GM21825 (cell line): ENCODE measurements around the gene BCAR3.
"Not testable (repeated sequence)": the region's sequence is repeated elsewhere in the genome, so short reads cannot be mapped to it uniquely, and the experiment has no call there.

Experiments
- ATAC-seq: cut with Tn5 transposase; IDR thresholded peaks from one replicate; pipeline ENCODE4 v1.9.1; 2021; ENCODE audit warnings: mild to moderate bottlenecking, moderate library complexity; ENCODE audit not compliant: unreplicated experiment

BCAR3 gene

DNA sequence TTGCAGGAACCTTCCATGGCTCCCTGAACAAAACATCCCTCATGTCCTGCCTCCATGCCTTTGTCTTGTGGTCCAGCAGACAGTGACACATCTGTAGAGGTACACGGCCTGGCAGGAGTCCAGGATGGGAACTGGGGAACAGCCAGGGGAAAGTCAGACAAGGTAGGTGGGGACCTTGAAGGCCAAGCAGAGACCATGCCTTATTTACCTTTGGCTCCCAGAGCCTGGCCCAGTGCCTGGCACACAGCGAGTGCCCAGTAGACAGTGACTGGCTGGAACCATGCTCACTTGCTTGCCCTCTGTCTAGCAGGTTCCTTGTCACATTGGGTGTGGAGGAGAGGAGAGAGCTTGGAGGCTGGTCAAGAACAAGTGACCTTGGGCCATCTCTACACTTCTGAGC lies 81.0 kb downstream of the BCAR3 start:
- no peak for ATAC-seq

DNA sequence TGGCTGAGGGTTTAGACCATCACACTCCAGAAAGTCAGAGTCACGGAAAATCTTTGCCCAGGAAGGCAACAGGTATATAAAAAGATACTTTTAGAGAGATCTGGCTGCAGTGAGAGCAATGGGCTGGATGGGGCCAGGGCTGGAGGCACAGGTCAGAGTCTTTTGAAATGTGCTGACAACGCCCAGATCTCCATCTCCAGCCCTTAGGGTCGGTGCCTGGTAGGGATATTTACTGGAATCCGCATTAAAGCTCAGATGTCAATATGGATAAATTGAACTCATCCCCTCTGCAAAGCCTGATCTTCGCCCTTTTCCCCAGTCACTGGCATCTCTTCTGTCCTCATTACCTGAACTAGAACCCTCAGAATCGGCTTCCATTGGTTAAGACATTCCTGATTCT lies 82.2 kb downstream of the BCAR3 start:
- ATAC-seq = no peak

DNA sequence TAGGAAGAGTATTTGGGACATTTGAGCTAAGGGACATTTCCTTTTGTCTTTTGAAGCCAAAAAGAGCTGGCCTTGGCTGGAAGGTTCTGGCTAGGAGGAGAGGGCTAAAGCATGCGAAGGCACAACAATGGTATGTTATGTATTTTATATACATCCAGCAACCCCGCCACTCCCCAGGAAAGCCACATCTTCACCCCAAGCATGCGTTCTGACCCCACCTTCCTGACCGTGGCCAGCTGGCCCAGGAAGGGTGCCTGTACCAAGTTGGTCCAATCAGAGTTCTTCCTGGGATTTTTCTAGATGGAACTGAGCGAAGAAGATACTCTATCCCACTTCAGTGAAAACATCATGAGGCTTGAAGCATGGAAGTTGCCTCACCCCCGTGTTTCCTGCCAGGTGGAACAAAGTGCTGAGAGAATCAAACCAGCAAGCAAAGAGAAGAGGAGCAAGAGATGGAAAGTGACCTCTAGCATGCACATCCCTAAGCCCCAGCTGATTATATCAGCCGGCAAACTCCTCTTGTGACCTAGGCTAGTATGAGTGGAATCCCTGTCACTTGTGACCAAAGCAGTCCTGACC lies 82.7 kb downstream of the BCAR3 start:
- no peak for ATAC-seq

DNA sequence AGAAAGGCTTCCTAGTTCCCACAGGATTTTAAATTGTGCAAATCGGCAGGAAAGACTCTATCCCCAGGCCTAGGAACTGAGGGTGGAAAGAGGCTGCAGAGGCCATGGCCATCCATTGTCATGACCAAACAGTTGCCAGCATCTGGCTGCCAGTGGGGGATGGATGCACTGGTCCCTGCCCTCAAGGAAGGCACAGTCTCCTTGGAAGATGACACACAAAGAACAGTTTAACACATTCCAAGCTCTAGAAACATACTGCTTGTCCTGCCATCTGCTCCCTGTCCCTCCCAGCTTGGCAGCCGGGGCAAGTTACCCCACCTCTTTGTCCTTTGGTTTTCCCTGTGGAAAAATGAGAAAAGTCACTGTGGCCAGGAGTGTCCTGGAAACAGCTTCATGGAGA lies 83.2 kb downstream of the BCAR3 start:
- ATAC-seq = no peak

DNA sequence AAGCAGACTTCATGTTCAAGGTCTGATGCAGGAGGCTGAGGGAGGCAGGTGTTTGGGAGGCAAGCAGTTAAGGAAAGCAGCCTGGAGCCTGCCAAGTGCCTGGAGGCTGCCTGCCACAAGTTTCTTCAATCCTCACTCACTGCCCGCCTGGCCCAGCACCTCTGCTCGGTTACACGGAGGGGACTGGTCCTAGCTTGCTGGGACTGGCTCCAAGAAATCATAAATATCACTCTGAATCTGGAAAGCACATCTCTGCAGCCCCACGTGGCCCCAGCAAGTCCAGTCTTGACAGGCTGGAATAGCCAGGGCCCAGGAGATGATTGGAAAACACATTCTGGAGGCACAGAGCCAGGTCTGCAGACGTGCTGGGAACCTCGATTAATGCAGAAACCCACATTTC lies 83.9 kb downstream of the BCAR3 start:
- no peak for ATAC-seq

DNA sequence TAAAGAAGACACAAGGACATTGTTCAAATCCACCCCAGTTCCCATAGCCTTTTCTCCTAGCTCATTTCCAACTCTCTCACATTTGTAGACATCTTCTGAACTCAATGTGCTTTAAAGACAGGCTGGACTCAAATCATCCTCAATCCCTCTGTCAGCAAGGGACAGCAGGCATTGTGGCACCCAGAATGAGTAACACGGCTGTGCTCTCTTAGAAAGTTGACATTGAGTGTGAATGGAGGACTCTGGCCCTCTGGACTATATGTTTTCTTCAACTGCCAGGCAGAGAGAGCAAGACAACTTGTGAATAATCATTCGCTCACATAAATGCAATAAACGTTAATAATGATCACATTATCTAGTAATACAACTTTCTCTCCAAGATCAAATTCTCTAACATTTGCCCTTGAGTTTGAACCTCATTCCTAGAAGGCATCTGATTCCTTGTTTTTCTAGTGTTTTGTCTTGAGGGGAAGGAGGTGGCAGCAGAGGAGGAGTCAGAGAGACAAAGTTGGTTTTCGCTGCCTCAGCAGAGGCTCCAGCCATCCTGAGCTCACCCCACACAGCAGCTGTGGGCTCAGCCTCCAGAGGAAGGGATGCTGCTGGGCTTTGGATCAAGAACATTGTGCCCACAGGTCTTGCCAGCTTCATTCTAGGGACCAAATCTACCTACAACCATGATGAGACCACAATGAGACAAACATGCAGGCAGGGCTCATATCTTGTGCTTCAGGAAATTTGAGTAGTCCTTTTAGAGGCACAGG lies 85.1 kb downstream of the BCAR3 start:
- no peak for ATAC-seq

DNA sequence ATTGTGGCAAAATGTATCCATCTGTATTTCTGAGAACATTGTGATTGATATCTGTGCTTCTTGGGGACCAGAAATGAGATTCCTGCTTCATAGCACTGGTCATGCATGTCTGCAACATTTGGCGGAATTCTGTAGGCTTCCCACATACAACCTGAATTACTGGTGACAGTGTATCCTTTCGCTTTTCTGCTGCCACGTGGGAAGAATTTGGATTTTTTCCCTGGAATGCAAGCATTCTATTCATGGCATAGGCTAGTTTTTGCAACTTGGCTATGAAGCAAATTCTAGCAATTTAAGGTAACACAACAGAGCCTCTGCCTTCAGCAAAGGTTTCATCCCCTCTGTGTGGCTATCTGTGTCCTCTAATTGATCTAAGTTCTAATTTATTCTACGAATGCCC lies 85.9 kb downstream of the BCAR3 start:
- no peak for ATAC-seq

DNA sequence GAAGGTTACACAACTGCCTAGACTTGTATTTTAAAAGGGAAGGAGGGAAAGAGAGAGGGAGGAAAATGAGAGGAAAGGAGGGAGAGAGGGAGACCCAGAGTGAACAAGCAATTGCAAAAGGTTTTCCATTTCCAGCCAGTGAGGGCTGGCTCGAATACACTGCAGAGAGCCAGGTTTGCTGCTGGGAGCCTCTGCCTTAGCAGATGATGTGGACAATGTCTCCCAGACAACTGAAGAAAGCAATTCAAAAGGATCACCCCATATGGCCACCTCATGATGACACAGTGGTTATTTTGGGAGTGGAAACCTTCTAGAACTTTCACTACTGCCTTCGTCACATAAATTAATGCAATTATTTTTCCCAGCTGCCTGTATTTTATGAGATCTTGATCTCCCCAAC lies 86.4 kb downstream of the BCAR3 start:
- ATAC-seq = no peak

DNA sequence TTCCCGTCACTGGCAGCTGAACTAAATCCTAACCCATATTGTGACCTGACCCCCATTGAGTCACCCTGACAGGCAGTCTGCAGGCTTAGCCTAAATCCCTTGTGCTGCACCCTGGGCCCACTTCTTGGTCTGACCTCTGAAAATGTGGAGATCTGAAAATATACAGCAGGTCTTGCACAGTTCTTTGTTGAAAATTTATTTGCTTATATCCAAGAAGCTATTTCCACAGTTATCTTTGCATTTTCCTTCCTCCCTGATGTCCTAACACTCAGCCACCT lies 87.1 kb downstream of the BCAR3 start:
- no peak for ATAC-seq

DNA sequence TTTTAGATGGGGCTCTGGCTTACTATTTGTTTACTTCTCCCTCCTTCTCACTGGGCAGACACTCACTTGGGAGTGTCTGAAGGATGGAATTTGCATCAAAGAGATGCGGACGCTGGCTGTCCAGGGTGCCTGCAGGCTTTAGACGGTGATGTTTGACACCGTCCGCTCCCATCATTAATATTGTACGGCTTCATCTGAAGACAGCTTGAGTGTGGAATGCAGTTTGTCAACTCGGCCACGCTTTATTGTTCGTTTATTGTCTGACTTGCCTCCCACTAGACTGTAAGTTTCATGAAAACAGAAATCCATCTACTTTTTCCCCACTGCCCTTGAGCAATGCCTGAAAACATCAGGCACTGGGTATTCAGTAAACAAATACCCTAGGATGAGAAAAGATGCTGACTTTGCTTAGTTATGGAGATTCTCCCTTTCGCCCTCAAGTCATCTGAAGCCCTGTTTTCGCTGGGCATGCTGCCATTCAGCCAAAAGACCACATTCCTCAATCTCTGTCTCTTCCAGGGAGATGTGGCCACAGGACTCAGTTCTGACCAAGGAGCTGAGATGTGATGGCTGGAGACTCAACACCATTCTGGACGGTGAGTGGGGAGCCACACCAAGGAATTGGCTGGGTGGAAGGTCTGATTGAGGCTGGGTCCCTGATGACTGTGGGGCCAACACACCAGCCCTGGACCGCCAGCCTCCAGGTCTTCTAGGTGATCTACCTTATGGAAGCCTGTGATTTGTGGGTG lies 87.6 kb downstream of the BCAR3 start:
- no peak for ATAC-seq

DNA sequence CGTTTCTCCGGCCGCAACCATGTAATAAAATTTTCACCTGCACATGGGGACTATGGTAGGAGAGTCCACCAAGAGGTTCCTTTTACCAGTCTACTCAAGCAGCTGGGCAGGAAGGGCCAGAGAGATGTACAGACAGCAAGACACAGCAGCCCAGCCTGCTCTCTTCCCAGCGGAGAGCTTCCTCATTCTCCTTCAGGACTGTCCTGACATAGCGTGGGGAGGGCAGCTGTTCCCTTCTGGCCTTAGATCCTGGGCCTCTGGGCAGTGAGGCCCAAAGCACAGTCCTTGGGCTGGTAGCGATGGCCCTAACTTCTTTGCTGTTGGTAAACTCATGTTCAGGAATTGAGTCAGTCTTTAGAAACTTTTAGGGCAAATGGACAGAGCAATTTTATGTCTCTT lies 89.1 kb downstream of the BCAR3 start:
- ATAC-seq = no peak

DNA sequence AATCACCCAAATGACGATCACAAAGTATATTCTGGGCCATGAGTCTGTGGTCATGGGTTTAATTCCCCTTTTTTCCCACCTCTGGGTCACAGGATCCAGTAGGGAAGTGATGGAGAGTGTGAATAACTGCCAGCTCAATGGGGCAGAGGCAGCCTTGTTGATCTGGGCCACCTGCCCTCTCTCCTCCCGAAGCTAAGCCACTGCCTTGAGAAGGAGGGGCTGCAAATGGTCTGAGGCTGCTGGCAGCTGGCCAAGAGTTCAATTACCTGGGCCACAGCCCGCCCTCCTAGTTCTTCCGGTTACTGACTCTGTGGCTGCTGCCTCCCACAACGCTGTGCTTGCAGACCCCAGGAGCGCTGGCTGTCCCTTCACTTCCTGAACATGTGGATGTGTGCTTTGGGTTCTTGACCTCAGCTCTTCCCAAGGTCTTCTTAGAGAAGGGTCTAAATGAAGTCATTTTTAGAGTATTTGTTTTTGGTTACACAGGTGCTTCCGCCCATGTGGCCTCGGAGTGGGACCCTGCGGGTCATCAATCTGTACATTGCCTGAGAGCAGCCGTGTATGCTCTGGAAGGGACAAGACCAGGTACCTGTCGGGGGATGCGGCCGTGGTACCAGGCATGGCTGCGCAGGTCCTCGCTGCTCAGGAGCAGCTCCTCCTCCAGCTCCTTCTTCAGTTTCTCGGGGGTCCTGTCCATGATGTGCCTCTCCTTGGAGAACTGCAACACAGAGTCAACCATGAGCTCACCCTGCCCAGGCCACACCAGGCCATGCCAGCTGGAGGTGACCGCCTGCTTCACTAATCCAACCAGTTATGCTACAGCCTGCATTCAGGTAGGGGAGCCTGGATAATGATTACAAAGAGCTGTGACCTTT lies 89.7 kb downstream of the BCAR3 start:
- peak; percentile 89 for ATAC-seq

DNA sequence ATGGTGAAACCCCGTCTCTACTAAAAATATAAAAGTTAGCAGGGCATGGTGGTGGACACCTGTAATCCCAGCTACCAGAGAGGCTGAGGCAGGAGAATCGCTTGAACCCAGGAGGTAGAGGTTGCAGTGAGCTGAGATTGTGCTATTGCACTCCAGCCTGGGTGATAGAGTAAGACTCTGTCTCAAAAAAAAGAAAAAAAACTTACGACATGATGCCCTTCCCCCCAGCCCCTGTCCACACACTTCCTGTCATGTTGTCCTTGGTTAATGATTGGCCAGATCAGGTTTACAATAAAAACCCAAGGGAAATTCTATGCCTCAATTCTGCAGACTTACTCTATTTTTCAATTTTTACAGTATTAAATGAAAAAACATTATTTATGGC lies 90.4 kb downstream of the BCAR3 start:
- not testable (repeated sequence) for ATAC-seq

DNA sequence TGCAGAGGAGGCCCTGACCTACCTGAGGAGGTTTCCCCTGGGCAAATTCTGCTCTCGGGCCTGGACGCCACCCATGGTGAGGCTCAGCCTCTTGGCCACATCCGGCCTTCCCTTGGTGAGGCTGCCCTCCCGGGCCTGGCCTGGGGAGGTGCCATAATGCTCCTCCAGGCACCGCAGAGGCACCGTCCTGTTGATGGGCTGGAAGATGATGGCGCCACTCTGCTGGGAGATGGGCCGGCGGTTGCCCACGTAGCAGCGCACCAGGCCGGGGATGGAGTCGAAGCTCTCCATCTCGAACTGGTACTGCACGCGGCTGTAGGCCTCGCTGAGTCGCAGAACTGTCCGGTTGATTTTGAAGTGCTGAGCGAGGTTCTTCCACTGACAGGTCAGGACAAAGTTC lies 92.7 kb downstream of the BCAR3 start:
- no peak for ATAC-seq

DNA sequence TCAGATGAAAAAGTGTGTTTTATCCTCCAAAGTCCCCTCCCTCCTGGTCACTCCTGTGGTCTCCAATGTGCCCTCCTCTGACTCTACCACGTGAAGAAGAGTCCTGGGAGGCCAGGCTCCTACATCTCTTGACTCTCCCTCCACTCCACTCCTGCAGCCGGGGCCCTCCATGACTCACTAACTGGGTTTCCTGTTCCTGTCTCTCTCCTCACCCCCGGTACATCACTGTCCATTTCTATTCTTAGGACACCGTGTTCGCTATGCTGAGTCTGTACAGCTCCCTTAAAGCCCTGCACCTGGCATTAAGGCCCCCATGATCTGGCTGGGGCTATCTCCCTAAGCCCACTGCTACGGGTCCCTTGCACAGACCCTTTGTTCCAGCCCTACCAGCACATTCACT lies 93.4 kb downstream of the BCAR3 start:
- ATAC-seq = no peak

DNA sequence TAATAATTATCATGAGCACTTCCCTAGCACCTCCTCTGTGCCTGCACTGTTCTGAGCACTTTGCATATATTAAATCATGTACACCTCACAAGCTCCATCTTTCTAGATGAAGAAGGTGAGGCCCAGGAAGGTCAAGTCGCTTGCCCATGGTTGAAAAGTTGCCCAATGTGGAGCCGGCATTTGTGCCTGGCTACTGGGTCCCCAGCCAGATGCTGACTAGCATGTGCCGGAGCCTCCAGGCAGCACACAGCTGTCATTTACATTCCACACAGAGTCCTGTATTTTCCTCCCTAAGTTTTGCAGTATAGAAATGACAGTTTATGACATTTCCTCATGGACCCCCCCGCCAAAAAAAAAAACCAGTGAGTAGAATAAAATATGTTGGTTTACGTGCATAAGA lies 94.3 kb downstream of the BCAR3 start:
- ATAC-seq = no peak

DNA sequence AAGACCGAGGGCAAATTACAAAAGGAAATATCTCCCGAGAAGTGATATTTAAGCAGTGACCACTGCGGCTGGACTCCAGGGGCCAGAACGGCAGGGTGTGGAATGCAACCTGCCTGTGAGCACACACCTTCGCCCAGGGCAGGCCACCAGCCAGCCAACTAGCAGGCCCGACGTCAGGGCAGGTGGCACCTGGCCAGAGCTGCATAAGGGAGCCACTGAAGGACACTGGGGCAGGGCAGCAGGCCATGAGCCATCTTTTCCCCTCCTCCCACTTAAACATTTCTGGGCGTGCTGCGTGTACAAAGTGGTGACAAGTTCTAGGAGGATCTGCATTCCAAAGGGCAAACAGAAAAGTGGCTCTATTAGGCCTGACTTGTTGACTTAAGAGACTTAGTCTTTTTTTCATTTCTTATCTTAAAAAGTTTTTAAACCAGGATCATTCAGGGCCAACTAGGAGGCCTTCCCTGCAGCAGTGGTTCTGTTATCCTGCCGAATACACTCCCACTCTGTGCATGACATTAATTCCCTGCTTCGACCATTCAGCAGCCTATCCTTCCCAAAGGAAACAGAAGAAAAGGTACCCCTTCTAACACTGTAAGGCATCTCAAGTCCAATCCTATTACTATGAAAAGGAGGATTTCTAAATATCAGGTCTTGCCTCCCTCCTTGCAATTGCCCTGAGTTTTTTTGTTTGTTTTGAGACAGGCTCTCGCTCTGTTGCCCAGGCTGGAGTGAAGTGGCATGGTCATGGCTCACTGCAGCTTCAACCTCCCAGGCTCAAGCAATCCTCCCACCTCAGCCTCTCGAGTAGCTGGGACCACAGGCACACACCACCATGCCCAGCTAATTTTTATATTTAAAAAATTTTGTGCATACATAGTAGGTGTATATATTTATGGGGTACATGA lies 96.3 kb downstream of the BCAR3 start:
- no peak for ATAC-seq

DNA sequence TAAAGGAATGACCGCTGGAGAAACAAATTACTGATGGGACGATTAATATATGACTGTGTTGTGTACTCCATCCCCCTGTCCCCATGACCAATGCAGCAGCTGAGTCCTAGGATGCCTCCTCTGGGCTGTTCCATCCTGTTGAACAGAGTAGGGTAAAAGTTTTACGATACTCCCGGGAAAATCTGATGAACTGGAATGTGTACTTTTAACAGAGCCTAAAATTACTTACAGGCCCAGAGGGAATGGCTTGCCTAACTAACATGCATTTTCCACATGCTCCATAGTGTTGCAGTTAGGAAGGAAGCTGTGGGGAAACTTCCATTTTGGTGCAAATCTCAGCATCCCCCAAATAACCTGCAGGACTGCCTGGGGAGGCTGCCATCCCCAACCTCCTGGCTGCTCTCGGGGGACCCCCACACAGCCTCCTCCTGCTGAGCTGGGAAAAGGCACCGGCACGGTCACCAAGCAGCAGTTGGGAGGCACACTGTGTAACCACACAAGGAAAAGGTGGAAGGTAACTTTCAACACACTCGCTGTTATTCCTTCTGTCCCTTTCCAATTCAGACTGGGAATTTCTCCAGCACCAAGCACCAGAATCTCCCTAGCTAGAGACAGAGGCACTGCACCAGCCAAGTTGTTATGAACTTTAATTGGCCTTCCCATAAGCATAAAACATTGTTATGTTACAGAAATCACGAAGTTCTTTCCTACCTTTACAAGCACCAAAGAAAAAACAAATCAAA lies 97.2 kb downstream of the BCAR3 start:
- ATAC-seq = no peak

DNA sequence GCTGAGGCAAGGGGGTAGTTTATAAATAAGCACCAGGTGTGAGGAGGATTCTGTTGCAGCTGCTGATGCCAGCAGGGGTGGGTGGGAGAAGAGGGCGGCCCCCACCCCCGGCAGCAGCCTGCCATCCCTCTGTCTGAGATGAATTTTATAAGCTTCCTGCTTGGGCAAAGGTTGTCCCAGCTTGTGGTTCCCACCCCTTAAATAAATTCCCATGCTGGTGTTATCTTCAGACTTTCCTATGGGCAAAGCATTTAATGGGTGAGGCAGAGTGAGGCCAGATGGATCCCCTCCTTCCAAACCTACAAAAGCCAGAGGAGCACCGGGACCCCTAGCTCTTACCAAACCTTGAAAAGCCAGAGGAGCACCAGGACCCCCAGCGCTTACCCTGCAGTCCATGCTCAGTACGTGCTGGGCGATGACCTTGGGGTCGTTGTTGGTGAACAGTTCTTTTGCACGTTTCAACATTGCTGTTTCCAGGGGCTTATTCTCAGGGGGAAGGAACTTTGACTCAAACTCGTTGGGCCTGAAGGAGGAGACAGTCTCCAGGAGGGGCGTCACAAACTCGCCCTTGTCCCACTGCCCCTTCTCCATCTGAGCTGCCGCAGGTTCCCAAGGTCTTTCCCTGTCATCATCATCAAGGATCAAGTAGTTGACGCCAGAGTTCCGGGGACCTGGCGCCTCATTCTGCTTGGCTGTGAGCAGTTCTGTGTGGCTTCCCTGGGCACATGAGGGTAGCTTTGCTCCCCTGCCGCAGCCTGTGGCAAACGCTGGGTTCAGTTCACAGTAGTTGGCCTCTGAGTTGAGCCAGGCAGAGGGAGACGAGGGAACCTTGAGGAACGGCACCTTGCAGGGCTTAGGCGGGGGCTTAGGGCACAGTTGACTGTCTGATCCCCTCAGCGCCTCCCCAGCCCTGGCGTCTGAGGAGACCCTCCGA lies 99.5 kb downstream of the BCAR3 start:
- ATAC-seq = no peak
